H1 (cell line): ENCODE data around the gene IFT81. TPM values are rescaled to one million over a fixed set of nuclear protein-coding genes. Genes with fewer than 3 reads are reported as not detected.
A peak's percentile ranks its signal among the peaks of the same experiment; 100 is the strongest.

Experiments
- CTCF ChIA-PET: fragments of 300-600 bp; sonication (Branson Sonifier 250); formaldehyde crosslinking; loops from one replicate; lab custom pipeline; 2021; ENCODE audit not compliant: partially characterized antibody; lab: Charles Lee
- POLR2A ChIA-PET: fragments of 300-600 bp; sonication (Branson Sonifier 250); formaldehyde crosslinking; loops from one replicate; lab custom pipeline; 2021; ENCODE audit warnings: inconsistent platforms; ENCODE audit not compliant: partially characterized antibody; lab: Charles Lee
- DNase-seq, 2 experiments: peaks; one replicate each; pipeline versions ENCODE4 v3.0.0 to v3.0.0-alpha.2; 2010 to 2022; ENCODE audit warnings: low spot score in 2 of 2, low read depth in 1 of 2, mixed read lengths in 1 of 2
- FAIRE-seq: peaks from 2 replicates; lab custom pipeline; 2011; peaks lifted over from hg19 to GRCh38; lab: Jason Lieb, UNC
- H2AFZ ChIP-seq: 2 replicates; pipeline ENCODE4 v1.8.1; 2012; ENCODE audit warnings: low read length, inconsistent platforms
- H2AK5ac ChIP-seq: 2 replicates; pipeline ENCODE4 v1.6.1; 2013; ENCODE audit warnings: low read depth, low read length
- H2BK120ac ChIP-seq: replicated peaks from 2 replicates; pipeline ENCODE3; 2013; ENCODE audit warnings: low read depth, low read length, inconsistent platforms
- H2BK12ac ChIP-seq: 2 replicates; pipeline ENCODE4 v1.6.1; 2013; ENCODE audit warnings: low read depth, low read length
- H2BK15ac ChIP-seq: 2 replicates; pipeline ENCODE4 v1.6.1; 2013; ENCODE audit warnings: low read length
- H2BK20ac ChIP-seq: 2 replicates; pipeline ENCODE4 v1.6.1; 2013; ENCODE audit warnings: low read length
- H2BK5ac ChIP-seq: 2 replicates; pipeline ENCODE4 v1.6.1; 2013; ENCODE audit warnings: low read depth, low read length
- H3K14ac ChIP-seq: 2 replicates; pipeline ENCODE4 v1.6.1; 2013; ENCODE audit warnings: inconsistent platforms; ENCODE audit not compliant: insufficient read length
- H3K18ac ChIP-seq: 2 replicates; pipeline ENCODE4 v1.6.1; 2013; ENCODE audit warnings: low read length; ENCODE audit errors: extremely low read depth
- H3K23ac ChIP-seq: 2 replicates; pipeline ENCODE4 v1.6.1; 2013; ENCODE audit warnings: inconsistent platforms; ENCODE audit not compliant: insufficient read length
- H3K23me2 ChIP-seq: 2 replicates; pipeline ENCODE4 v1.6.1; 2013; ENCODE audit warnings: low read depth, low read length
- H3K27ac ChIP-seq: 2 replicates; pipeline ENCODE4 v1.6.1; 2011; ENCODE audit warnings: low read depth, low read length, inconsistent platforms
- H3K27me3 ChIP-seq, 4 experiments: replicated peaks in 1 of 4; 1 replicate in 1 of 4; 2 replicates in 3 of 4; pipeline versions ENCODE4 v1.6.1 to v1.8.1; 2011 to 2013; ENCODE audit warnings: low read length in 3 of 4, mild to moderate bottlenecking in 3 of 4, inconsistent platforms in 2 of 4, mixed read lengths in 2 of 4, moderate library complexity in 1 of 4; ENCODE audit not compliant: control insufficient read depth in 3 of 4, insufficient read depth in 3 of 4; ENCODE audit errors: extremely low read depth in 1 of 4
- H3K36me3 ChIP-seq, 4 experiments: 2 replicates each; pipeline versions ENCODE4 v1.6.1 to v1.8.1; 2011 to 2013; ENCODE audit warnings: mild to moderate bottlenecking in 4 of 4, low read length in 3 of 4, moderate library complexity in 2 of 4, control low read depth in 1 of 4, inconsistent platforms in 1 of 4; ENCODE audit not compliant: insufficient read depth in 4 of 4, control insufficient read depth in 2 of 4
- H3K4ac ChIP-seq: replicated peaks from 2 replicates; pipeline ENCODE3; 2013; ENCODE audit warnings: low read length, low read depth, mixed read lengths, inconsistent platforms; ENCODE audit not compliant: insufficient read length
- H3K4me1 ChIP-seq, 4 experiments: replicated peaks in 1 of 4; 1 replicate in 1 of 4; 2 replicates in 3 of 4; pipeline versions ENCODE4 v1.6.1 to v1.8.1; 2011 to 2013; ENCODE audit warnings: low read length in 3 of 4, inconsistent platforms in 2 of 4, mixed read lengths in 1 of 4; ENCODE audit not compliant: insufficient read depth in 4 of 4, control insufficient read depth in 3 of 4
- H3K4me2 ChIP-seq, 2 experiments: 2 replicates each; pipeline versions ENCODE4 v1.6.1 to v1.8.1; 2011 to 2013; ENCODE audit warnings: low read depth in 2 of 2, low read length in 2 of 2, control low read depth in 1 of 2, inconsistent platforms in 1 of 2, mild to moderate bottlenecking in 1 of 2; ENCODE audit not compliant: insufficient read depth in 1 of 2
- H3K4me3 ChIP-seq, 4 experiments: fragments of 200-600, 300-600 bp in 1 of 4; sonication (generic), shearing (Covaris generic), sonication (Bioruptor Twin) in 1 of 4; 2 replicates each; pipeline versions ENCODE4 v1.5.1 to v1.8.1; 2011 to 2016; ENCODE audit warnings: low read length in 4 of 4, low read depth in 3 of 4, control low read depth in 2 of 4, inconsistent platforms in 2 of 4, mild to moderate bottlenecking in 2 of 4, mixed read lengths in 1 of 4, moderate library complexity in 1 of 4; ENCODE audit not compliant: insufficient read depth in 2 of 4; ENCODE audit errors: extremely low read depth in 1 of 4
- H3K56ac ChIP-seq: replicated peaks from 2 replicates; pipeline ENCODE3; 2013; ENCODE audit warnings: low read depth, mild to moderate bottlenecking, mixed read lengths, low read length, inconsistent platforms; ENCODE audit not compliant: insufficient read length
- H3K79me1 ChIP-seq: 2 replicates; pipeline ENCODE4 v1.6.1; 2013; ENCODE audit warnings: low read depth, low read length, control low read depth
- H3K79me2 ChIP-seq, 2 experiments: 2 replicates each; pipeline versions ENCODE4 v1.6.1 to v1.8.1; 2012 to 2013; ENCODE audit warnings: low read length in 2 of 2, mild to moderate bottlenecking in 2 of 2, inconsistent platforms in 1 of 2; ENCODE audit not compliant: insufficient read depth in 2 of 2, control insufficient read depth in 1 of 2
- H3K9ac ChIP-seq, 4 experiments: replicated peaks in 1 of 4; 1 replicate in 1 of 4; 2 replicates in 3 of 4; pipeline versions ENCODE4 v1.6.1 to v1.8.1; 2011 to 2013; ENCODE audit warnings: low read depth in 3 of 4, low read length in 3 of 4, control low read depth in 2 of 4, mild to moderate bottlenecking in 2 of 4, moderate library complexity in 2 of 4, inconsistent platforms in 1 of 4; ENCODE audit errors: extremely low read depth in 1 of 4
- H3K9me3 ChIP-seq, 2 experiments: 2 replicates each; pipeline versions ENCODE4 v1.6.1 to v1.8.1; 2012 to 2013; ENCODE audit warnings: mild to moderate bottlenecking in 2 of 2, moderate library complexity in 2 of 2, control low read depth in 1 of 2, inconsistent platforms in 1 of 2, low read depth in 1 of 2, low read length in 1 of 2, mixed read lengths in 1 of 2; ENCODE audit not compliant: insufficient read depth in 2 of 2
- H4K20me1 ChIP-seq, 2 experiments: replicated peaks in 1 of 2; 2 replicates each; pipeline versions ENCODE3 to v1.8.1; 2011 to 2013; ENCODE audit warnings: inconsistent platforms in 2 of 2, low read length in 2 of 2, mild to moderate bottlenecking in 1 of 2; ENCODE audit not compliant: insufficient read depth in 2 of 2, control insufficient read depth in 1 of 2
- H4K5ac ChIP-seq: 2 replicates; pipeline ENCODE4 v1.6.1; 2013; ENCODE audit warnings: low read length, low read depth, mixed read lengths, inconsistent platforms; ENCODE audit not compliant: insufficient read length
- H4K8ac ChIP-seq: 2 replicates; pipeline ENCODE4 v1.8.0; 2013; ENCODE audit warnings: mild to moderate bottlenecking, moderate library complexity, low read length, inconsistent platforms; ENCODE audit not compliant: insufficient read depth; ENCODE audit errors: extremely low read depth
- H4K91ac ChIP-seq: replicated peaks from 2 replicates; pipeline ENCODE3; 2013; ENCODE audit warnings: low read length, mixed read lengths, inconsistent platforms; ENCODE audit not compliant: insufficient read length
- BCL11A ChIP-seq, 2 experiments: IDR thresholded peaks; one replicate each; pipeline ENCODE4 v1.6.1; 2011; ENCODE audit warnings: low read depth in 2 of 2, low read length in 2 of 2, mild to moderate bottlenecking in 2 of 2
- BRCA1 ChIP-seq: IDR thresholded peaks from 2 replicates; pipeline ENCODE4 v1.6.1; 2012; ENCODE audit warnings: low read depth, low read length, improper control_type of control experiment
- CHD1 ChIP-seq: IDR thresholded peaks from 2 replicates; pipeline ENCODE4 v1.6.1; 2012; ENCODE audit warnings: low read depth, low read length, improper control_type of control experiment
- CTBP2 ChIP-seq: IDR thresholded peaks from 2 replicates; pipeline ENCODE4 v1.7.0; 2011; ENCODE audit warnings: borderline replicate concordance, mild to moderate bottlenecking, moderate library complexity, mixed read lengths, low read length; ENCODE audit not compliant: insufficient read depth, insufficient read length
- CTCF ChIP-seq, 3 experiments: IDR thresholded peaks; 1 replicate in 2 of 3; 2 replicates in 1 of 3; pipeline versions ENCODE4 v1.5.1 to v1.6.1; 2011; ENCODE audit warnings: low read length in 3 of 3, mild to moderate bottlenecking in 3 of 3, inconsistent platforms in 2 of 3, low read depth in 1 of 3, moderate library complexity in 1 of 3; ENCODE audit not compliant: insufficient read depth in 1 of 3; ENCODE audit errors: control extremely low read depth in 1 of 3
- EP300 ChIP-seq, 2 experiments: IDR thresholded peaks; 1 replicate in 1 of 2; 2 replicates in 1 of 2; pipeline ENCODE4 v1.6.1; 2011 to 2012; ENCODE audit warnings: low read depth in 2 of 2, low read length in 2 of 2, mild to moderate bottlenecking in 2 of 2, borderline replicate concordance in 1 of 2, inconsistent platforms in 1 of 2, moderate library complexity in 1 of 2
- HDAC2 ChIP-seq, 2 experiments: fragments of 300-600 bp in 1 of 2; sonication (generic) in 1 of 2; IDR thresholded peaks; 2 replicates each; pipeline ENCODE4 v1.6.1; 2011 to 2012; ENCODE audit warnings: low read depth in 2 of 2, low read length in 2 of 2, mild to moderate bottlenecking in 2 of 2, moderate library complexity in 2 of 2, borderline replicate concordance in 1 of 2, inconsistent platforms in 1 of 2
- KDM4A ChIP-seq: IDR thresholded peaks from one replicate; pipeline ENCODE4 v1.7.1; 2012; ENCODE audit warnings: low read depth, mild to moderate bottlenecking, moderate library complexity, low read length, inconsistent platforms; ENCODE audit not compliant: severe bottlenecking
- SIX5 ChIP-seq: IDR thresholded peaks from 2 replicates; pipeline ENCODE4 v1.6.1; 2011; ENCODE audit warnings: mild to moderate bottlenecking, low read depth, low read length
- SP2 ChIP-seq: IDR thresholded peaks from 2 replicates; pipeline ENCODE4 v1.6.1; 2012; ENCODE audit warnings: mild to moderate bottlenecking, low read length, inconsistent platforms
- ZNF274 ChIP-seq: IDR thresholded peaks from 2 replicates; pipeline ENCODE4 v1.7.0; 2012; ENCODE audit warnings: low read length, borderline replicate concordance; ENCODE audit errors: extremely low read depth
- WGBS, 2 experiments: shearing (Covaris generic) in 1 of 2; methylation state at CpG; one replicate each; pipeline versions ENCODE4 v1.1.6 to v1.1.7; 2013 to 2015; ENCODE audit warnings: low lambda C conversion rate in 2 of 2, mixed read lengths in 2 of 2, inconsistent platforms in 1 of 2, low coverage in 1 of 2, missing lambda C conversion rate in 1 of 2; ENCODE audit not compliant: insufficient replicate concordance in 2 of 2, insufficient coverage in 1 of 2, insufficient read length in 1 of 2; ENCODE audit errors: extremely low coverage in 1 of 2, missing lambda C conversion rate in 1 of 2; 5-methylcytosine and 5-hydroxymethylcytosine counted together
- polyA plus RNA-seq, 7 experiments: library from polyadenylated mRNA; depleted of rRNA in 3 of 7; stranded (reverse) in 5 of 7; unstranded in 2 of 7; fragments of >200 nt in 5 of 7; fragments of 200-250 nt in 2 of 7; gene quantifications; 1 replicate in 5 of 7; 2 replicates in 1 of 7; 4 replicates in 1 of 7; pipeline versions ENCODE4 v1.2.1 to v1.2.3, GENCODE V29; 2011 to 2013; ENCODE audit warnings: missing spikeins in 2 of 7, mixed read lengths in 2 of 7
- total RNA-seq: library from RNA; stranded (reverse); fragmentation: NEBNext Ultra II Directional; extraction: Animal tissue kit (Norgen Biotek cat#: 25700); gene quantifications from 2 replicates; pipeline ENCODE4 v1.2.1, GENCODE V29; 2021

The IFT81 gene
- total and polyA plus RNA-seq, 2 of the 8 experiments (the other 6 are each of a cell fraction or from before 2014, with no cell fraction given) = 4.1 to 14.5 TPM

GRCh38 chr12:110112335-110112660, 11.9 kb upstream of the IFT81 start:
- H3K4me3 ChIP-seq = no peak overlapping the region
- H2BK20ac ChIP-seq = no peak overlapping the region
- H3K9ac ChIP-seq = no peak overlapping the region
- H2BK12ac ChIP-seq = no peak overlapping the region
- no peak overlapping the region for H4K8ac ChIP-seq
- H2AK5ac ChIP-seq = no peak overlapping the region
- no peak for FAIRE-seq
- ChIA-PET CTCF (interaction anchor here (0.9 to 2.9 kb wide), 3 partner anchors 10 to 132 kb away, joined by 5 to 28 read pairs (median 7); no protein-coding TSS in a partner anchor), POLR2A (no interaction called here)
- no peaks in the 10 kb centered on the region for H3K23me2 ChIP-seq
- H3K79me1 ChIP-seq = no peaks in the 10 kb centered on the region
- H3K79me2 ChIP-seq = no peaks in the 10 kb centered on the region
- WGBS, 2 experiments = 88% methylated on average over 6 of the region's 6 CpGs; no CpG with 5 or more reads in 1 of the 2 experiments
- no peak overlapping the region for H3K23ac ChIP-seq
- no peak overlapping the region for H2AFZ ChIP-seq
- no peak overlapping the region for H3K56ac ChIP-seq
- H3K4ac ChIP-seq = no peak overlapping the region
- H3K4me1 ChIP-seq = peaks cover 0 to 4% (median under 1%) of the 10 kb centered on the region in 4 experiments; a peak in 2 of 7 replicates
- peak overlapping the region; percentile 53; the same call in 1 of the 2 replicates for H2BK15ac ChIP-seq
- no peak overlapping the region for H4K91ac ChIP-seq
- no peak overlapping the region for H3K27ac ChIP-seq
- no peak overlapping the region for H3K18ac ChIP-seq
- H4K20me1 ChIP-seq = no peaks in the 10 kb centered on the region
- no peak overlapping the region for H2BK5ac ChIP-seq
- no peak overlapping the region for H3K4me2 ChIP-seq
- 0 out of 4 replicates have a peak, but pooled peaks cover 0 to 3% of the 10 kb centered on the region in 2 experiments for H3K9me3 ChIP-seq
- no peaks in the 10 kb centered on the region for H3K27me3 ChIP-seq
- H3K36me3 ChIP-seq = no peaks in the 10 kb centered on the region
- H2BK120ac ChIP-seq = no peak overlapping the region
- H3K14ac ChIP-seq = no peak overlapping the region
- no peak for DNase-seq
- H4K5ac ChIP-seq = no peak overlapping the region
- TF ChIP-seq CTCF (IDR thresholded peaks at IDR 0.05; ENCODE audit: control extremely low read depth in 1 of 3, insufficient read depth in 1 of 3, low read depth in 1 of 3, low read length in 3 of 3) = no peak
- TF ChIP-seq ZNF274 = no peak
- TF ChIP-seq CTBP2 = no peak
- TF ChIP-seq CHD1 = no peak
- no peak for TF ChIP-seq BCL11A (IDR thresholded peaks at IDR 0.05; ENCODE audit: low read depth in 2 of 2, low read length in 2 of 2)
- no peak for TF ChIP-seq EP300 (IDR thresholded peaks at IDR 0.05; ENCODE audit: borderline replicate concordance in 1 of 2, low read depth in 2 of 2, low read length in 2 of 2)
- TF ChIP-seq SP2 = no peak
- TF ChIP-seq HDAC2 (IDR thresholded peaks at IDR 0.05; ENCODE audit: borderline replicate concordance in 1 of 2, low read depth in 2 of 2, low read length in 2 of 2) = no peak
- TF ChIP-seq SIX5 = no peak
- TF ChIP-seq KDM4A = no peak
- no peak for TF ChIP-seq BRCA1
